GM18870 (cell line): ENCODE measurements around the gene ATP13A3.
"Not testable (repeated sequence)": the region's sequence is repeated elsewhere in the genome, so short reads cannot be mapped to it uniquely, and the experiment has no call there.

Experiments
- ATAC-seq: cut with Tn5 transposase; IDR thresholded peaks from one replicate; pipeline ENCODE4 v1.9.1; 2021; ENCODE audit warnings: moderate library complexity; ENCODE audit not compliant: unreplicated experiment

Gene ATP13A3

DNA sequence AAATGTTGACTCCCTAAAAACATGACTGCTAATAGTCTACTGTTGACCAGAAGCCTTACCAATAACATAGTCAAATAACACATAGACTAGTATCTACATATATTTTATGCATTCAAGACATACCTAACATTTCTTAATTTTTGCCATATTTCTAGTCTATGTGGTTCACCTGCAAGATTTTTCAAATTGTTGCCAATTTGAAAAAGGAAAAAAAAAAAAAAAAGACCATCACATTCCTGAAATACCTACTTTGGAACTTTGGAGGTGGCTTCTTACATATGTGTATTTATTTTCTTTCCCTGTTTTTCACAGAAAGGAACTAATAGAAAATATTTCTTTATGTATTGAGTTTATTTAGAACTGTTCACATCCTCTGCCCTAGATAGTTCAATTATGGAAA lies 13.4 kb upstream of the ATP13A3 start:
- ATAC-seq, result no peak

DNA sequence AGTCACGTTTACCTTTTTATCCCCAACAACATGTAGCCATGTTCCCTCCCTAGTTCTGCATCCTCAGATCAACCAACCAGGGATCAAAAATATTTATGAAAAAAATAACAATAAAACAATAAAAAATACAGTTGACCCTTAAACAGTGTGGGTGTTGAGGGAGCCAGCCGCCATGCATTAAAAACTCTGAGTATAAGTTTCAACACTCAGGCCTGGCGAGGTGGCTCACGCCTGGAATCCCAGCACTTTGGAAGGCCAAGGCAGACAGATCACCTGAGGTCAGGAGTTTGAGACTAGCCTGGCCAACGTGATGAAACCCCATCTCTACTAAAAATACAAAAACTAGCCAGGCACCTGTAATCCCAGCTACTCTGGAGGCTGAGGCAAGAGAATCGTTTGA lies 12.7 kb upstream of the ATP13A3 start:
- ATAC-seq, result not testable (repeated sequence)

DNA sequence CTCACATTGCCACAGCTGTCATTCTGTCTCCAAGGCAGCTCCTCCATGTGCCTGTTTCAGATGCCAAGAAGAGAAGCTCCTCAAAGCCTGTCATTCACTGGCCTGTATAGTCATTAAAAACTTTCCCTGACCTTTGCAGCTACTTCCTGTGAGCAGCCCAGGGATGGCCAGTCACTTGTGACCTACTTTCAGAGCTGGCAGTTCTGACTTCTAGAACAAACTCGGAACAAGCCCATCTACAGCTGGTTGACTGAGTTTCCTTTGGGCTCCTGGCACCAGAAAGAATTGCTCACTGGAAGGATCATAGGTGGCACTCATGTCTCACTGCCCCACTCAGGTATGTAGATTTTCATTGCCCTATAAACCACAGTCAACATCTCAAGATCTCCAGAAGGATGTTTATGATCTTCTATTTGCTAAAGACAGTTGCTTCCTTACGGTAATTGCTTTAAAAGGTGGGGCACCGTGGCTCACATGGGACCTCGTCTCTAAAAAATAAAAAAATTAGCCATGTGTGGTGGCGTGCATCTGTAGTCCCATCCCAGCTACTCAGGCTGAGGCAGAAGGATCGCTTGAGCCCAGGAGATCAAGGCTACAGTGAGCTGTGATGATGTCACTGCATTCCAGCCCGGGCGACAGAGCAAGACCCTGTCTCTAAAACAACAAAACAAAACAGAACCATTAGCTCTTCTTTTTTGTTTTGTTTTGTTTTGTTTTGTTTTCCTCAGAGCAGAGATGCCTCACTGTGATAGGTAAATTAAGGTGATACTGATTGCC lies 11.2 kb upstream of the ATP13A3 start:
- no peak for ATAC-seq

- peak; percentile 54 for ATAC-seq
These were observed 9.6 kb upstream of the ATP13A3 start for GRCh38 chr3:194496217-194496919.

GRCh38 chr3:194494951-194495374 lies 8.2 kb upstream of the ATP13A3 start:
- ATAC-seq, result no peak

GRCh38 chr3:194493995-194494927 lies 7.5 kb upstream of the ATP13A3 start:
- ATAC-seq, result not testable (repeated sequence)

GRCh38 chr3:194492001-194492400 lies 5.2 kb upstream of the ATP13A3 start:
- no peak for ATAC-seq

- peak; percentile 53 for ATAC-seq
These were observed 3.2 kb upstream of the ATP13A3 start for GRCh38 chr3:194489736-194490612.

- no peak for ATAC-seq
These were observed 1.4 kb upstream of the ATP13A3 start for GRCh38 chr3:194488055-194488742.

- peak; percentile 18 for ATAC-seq
These were observed 670 bp upstream of the ATP13A3 start for GRCh38 chr3:194487289-194488054.

DNA sequence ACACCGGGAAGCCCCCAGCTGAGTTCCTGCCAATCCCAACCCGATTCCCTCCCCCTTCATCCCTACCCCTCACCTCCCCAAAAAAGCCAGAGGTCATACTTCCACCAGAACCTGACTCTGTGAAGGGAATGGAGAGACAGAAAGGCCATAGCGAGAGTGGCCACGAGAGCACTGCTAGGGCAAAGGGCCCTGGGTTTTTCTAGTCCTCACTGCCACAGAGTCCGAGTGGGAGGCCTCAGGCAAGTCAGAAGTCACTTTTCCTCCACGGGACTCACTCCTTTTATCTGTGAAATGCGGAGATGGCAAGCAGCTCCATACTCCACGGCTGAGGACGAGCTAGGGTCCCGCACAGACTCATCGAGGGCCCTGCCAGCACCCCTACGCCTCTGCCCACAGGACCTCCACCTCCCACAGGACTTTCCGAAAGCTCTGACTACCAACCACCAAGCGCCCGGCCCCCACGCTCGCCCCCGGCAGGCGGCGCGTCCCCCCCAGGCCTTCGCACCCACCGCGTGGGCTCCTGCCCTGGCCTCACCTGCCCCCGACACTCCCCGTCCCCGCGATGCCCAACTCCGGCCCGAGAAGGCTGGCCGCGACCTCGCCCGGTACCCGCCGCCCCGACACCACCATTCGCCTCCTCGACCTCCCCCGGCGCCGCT lies 792 bp downstream of the ATP13A3 start:
- no peak for ATAC-seq

GRCh38 chr3:194485468-194485880 lies 1.3 kb downstream of the ATP13A3 start:
- no peak for ATAC-seq

- no peak for ATAC-seq
These were observed 2.2 kb downstream of the ATP13A3 start for GRCh38 chr3:194484614-194485013.

DNA sequence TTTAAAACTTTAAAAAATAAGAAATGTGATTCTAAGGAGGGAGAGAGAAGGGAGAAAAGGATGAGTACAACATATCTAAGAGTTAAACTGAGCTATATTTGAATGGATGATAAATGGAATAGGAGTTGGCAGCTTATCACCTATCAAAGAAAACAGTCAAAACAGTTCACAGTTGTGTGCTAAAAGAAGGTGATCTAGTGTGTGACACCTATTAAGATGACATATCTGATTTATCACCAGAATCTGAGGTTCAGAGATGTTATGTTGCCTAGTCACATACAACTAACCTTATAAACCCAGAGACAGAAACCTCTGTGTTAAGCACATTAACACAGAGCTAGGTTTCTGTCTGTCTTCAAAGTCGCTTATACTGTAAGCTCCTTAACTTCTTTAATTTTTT lies 3.0 kb downstream of the ATP13A3 start:
- no peak for ATAC-seq

DNA sequence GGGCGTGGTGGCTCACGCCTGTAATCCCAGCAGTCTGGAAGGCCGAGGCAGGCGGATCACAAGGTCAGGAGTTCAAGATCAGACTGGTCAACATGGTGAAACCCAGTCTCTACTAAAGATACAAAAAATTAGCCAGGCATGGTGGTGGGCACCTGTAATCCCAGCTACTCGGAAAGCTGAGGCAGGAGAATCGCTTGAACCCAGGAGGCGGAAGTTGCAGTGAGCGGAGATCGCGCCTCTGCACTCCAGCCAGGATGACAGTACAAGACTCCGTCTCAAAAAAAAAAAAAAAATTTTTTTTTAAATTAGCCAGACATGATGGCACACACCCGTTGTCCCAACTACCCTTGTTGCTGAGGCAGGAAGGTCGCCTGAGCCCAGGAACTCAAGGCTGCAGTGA lies 4.0 kb downstream of the ATP13A3 start:
- not testable (repeated sequence) for ATAC-seq

DNA sequence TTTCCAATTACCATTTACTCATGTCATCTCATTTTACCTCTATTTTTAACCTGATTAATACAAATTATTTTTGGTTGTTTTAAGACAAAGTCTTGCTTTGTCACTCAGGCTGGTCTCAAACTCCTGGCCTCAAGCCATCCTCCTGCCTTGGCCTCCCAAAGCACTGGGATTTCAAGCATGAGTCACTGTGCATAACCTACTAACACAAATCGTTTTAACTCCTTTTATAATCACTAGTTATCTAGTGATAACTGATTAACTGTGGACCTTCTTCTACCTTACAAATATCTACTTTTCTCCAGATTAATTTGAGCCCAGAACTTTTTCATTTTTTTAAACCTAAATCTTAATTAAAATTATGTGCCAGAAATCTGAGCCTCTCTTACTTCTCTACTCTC lies 4.6 kb downstream of the ATP13A3 start:
- ATAC-seq, result no peak

- no peak for ATAC-seq
These were observed 5.1 kb downstream of the ATP13A3 start for GRCh38 chr3:194481525-194482195.

DNA sequence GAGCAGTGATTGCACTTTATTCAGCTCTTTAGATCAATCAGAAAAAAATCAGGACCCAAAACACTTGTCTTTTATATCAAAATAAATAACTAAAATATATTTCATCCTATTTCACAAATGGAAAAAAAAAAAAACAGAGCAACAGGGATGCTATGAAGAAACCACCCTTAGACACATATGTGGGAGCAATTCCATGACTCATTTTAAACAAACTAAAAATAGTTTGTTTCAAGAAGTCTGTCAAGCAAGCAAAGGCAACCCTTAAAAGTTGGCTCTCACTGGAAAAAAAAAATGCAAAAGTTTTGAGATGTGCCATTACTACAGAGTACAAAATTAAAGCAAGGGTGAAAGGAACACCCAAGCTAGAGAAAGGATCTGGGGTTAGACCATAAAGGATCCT lies 5.7 kb downstream of the ATP13A3 start:
- no peak for ATAC-seq
